Mammary epithelial cell (primary cell): ENCODE measurements around the gene JAM3.

Experiments used
- EZH2 ChIP-seq: IDR thresholded peaks from 2 replicates; pipeline ENCODE4 v1.6.1; 2012; ENCODE audit warnings: low read length, inconsistent platforms, borderline replicate concordance
- TF ChIP-seq, protein P1 (sequence below), 2 donors: IDR thresholded peaks in 1 of 2; conservative IDR thresholded peaks in 1 of 2; 2 replicates each; pipeline ENCODE4 v1.5.1; 2011 to 2012; ENCODE audit warnings: inconsistent platforms in 2 of 2, low read length in 2 of 2, mild to moderate bottlenecking in 2 of 2, control low read depth in 1 of 2, low read depth in 1 of 2; ENCODE audit not compliant: insufficient read depth in 1 of 2; ENCODE audit errors: extremely low read depth in 1 of 2

DNA sequence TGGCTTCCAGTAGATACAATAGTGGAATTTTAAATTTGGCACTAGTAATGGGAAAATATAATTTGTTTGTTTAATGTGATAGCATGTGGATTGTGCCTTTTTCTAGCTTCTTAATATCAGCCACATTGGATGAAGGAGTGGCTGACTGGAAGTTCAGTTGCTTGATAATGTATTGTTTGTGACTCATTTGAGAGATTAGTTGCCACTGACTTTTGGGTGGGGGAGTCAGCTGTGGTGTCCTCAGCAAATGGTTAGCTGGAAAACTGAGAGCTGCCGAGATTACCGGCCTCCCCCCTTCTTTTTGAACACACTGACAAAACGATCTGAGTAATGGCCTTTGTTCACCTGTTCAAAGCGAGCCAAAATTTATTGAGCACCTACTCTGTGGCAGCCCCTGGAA, 5.5 kb downstream of the JAM3 start:
- TF ChIP-seq, protein P1, sequence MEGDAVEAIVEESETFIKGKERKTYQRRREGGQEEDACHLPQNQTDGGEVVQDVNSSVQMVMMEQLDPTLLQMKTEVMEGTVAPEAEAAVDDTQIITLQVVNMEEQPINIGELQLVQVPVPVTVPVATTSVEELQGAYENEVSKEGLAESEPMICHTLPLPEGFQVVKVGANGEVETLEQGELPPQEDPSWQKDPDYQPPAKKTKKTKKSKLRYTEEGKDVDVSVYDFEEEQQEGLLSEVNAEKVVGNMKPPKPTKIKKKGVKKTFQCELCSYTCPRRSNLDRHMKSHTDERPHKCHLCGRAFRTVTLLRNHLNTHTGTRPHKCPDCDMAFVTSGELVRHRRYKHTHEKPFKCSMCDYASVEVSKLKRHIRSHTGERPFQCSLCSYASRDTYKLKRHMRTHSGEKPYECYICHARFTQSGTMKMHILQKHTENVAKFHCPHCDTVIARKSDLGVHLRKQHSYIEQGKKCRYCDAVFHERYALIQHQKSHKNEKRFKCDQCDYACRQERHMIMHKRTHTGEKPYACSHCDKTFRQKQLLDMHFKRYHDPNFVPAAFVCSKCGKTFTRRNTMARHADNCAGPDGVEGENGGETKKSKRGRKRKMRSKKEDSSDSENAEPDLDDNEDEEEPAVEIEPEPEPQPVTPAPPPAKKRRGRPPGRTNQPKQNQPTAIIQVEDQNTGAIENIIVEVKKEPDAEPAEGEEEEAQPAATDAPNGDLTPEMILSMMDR (conservative IDR thresholded peaks at IDR 0.05 in 1 of 2, IDR thresholded peaks at IDR 0.05 in 1 of 2; ENCODE audit: extremely low read depth in 1 of 2, insufficient read depth in 1 of 2, low read depth in 1 of 2, low read length in 2 of 2), result no peak
- no peak for TF ChIP-seq EZH2
